ENCODE measurements around the gene MINDY1. TPM values are rescaled to one million over a fixed set of nuclear protein-coding genes. Genes with fewer than 3 reads are reported as not detected.

MINDY1 gene
- total RNA-seq: 5.5 and 10.3 TPM in 2 replicates

GRCh38 chr1:151006327-151007052 lies at the start of gene MINDY1:
Gene MINDY1 (minus strand): TSS chr1:151006902. CDS start chr1:151002617, 4,285 bp downstream.

GRCh38 chr1:151047591-151047924 lies 40.9 kb upstream of the MINDY1 start, which contains the start of gene C1orf56:
Gene C1orf56 (plus strand): TSS chr1:151047751. CDS start chr1:151047848, 97 bp downstream.

GRCh38 chr1:151036356-151036755 lies 29.7 kb upstream of the MINDY1 start, which contains the start of gene BNIPL:
Gene BNIPL (plus strand): TSS chr1:151036586. CDS start chr1:151036726, 140 bp downstream.

GRCh38 chr1:151008244-151009205 lies 1.8 kb upstream of the MINDY1 start, which contains the start of gene PRUNE1:
Gene PRUNE1 (plus strand): TSS chr1:151008449. CDS start chr1:151008633, 184 bp downstream.

GRCh38 chr1:150981805-150982712 lies 24.6 kb downstream of the MINDY1 start, which contains the start of gene ANXA9:
Gene ANXA9 (plus strand): TSS chr1:150982292. CDS start chr1:150983106, 814 bp downstream.

GRCh38 chr1:150974580-150975478 lies 31.9 kb downstream of the MINDY1 start, which contains the start of gene CERS2:
Gene CERS2 (minus strand): TSS chr1:150974835. CDS start chr1:150969090, 5,745 bp downstream.

Other genes with a start within 250 kb of the MINDY1 start
- 2.1 and 12.4 TPM in 2 replicates for gene CTSS, start 241.1 kb downstream of the MINDY1 start, total RNA-seq
- 1.4 and 3.6 TPM in 2 replicates for gene CTSK, start 198.6 kb downstream of the MINDY1 start, total RNA-seq
- gene ARNT, start 130.3 kb downstream of the MINDY1 start, total RNA-seq: 20.5 and 30.6 TPM in 2 replicates
- not detected in 2 replicates for gene CTXND2, start 119.8 kb downstream of the MINDY1 start, total RNA-seq
- 23.2 and 36.7 TPM in 2 replicates for gene SETDB1, start 80.5 kb downstream of the MINDY1 start, total RNA-seq
- 83.7 and 101 TPM in 2 replicates for gene CERS2, start 32.1 kb downstream of the MINDY1 start, total RNA-seq
- gene ANXA9, start 24.6 kb downstream of the MINDY1 start, total RNA-seq: 0.50 and 0.68 TPM in 2 replicates
- gene PRUNE1, start 1.5 kb upstream of the MINDY1 start, total RNA-seq: 10.3 and 11.6 TPM in 2 replicates
- gene BNIPL, start 29.7 kb upstream of the MINDY1 start, total RNA-seq: 3.3 and 7.5 TPM in 2 replicates
- 0.71 and 1.0 TPM in 2 replicates for gene C1orf56, start 40.8 kb upstream of the MINDY1 start, total RNA-seq
- gene CDC42SE1, start 52.7 kb upstream of the MINDY1 start, total RNA-seq: 111 and 152 TPM in 2 replicates
- 1.7 and 3.3 TPM in 2 replicates for gene MLLT11, start 53.5 kb upstream of the MINDY1 start, total RNA-seq
- 17.1 and 27.1 TPM in 2 replicates for gene GABPB2, start 63.9 kb upstream of the MINDY1 start, total RNA-seq
- gene SEMA6C, start 139.7 kb upstream of the MINDY1 start, total RNA-seq: 0.34 and 1.3 TPM in 2 replicates
- gene TNFAIP8L2, start 149.7 kb upstream of the MINDY1 start, total RNA-seq: not detected in 2 replicates
- 5.8 and 6.5 TPM in 2 replicates for gene LYSMD1, start 159.0 kb upstream of the MINDY1 start, total RNA-seq
- gene SCNM1, start 159.2 kb upstream of the MINDY1 start, total RNA-seq: 24.1 and 24.3 TPM in 2 replicates
- 0.21 TPM in 1 of 2 replicates, not detected in the other for gene TMOD4, start 169.1 kb upstream of the MINDY1 start, total RNA-seq
- gene VPS72, start 183.3 kb upstream of the MINDY1 start, total RNA-seq: 48.7 and 56.0 TPM in 2 replicates
- 84.6 and 96.4 TPM in 2 replicates for gene PIP5K1A, start 191.7 kb upstream of the MINDY1 start, total RNA-seq
- 166 and 202 TPM in 2 replicates for gene PSMD4, start 247.8 kb upstream of the MINDY1 start, total RNA-seq